Liver (tissue), 9 donors: ENCODE measurements around the gene RASA4B. TPM values are rescaled to one million over a fixed set of nuclear protein-coding genes. Genes with fewer than 3 reads are reported as not detected.

ENCODE experiments used
- DNase-seq: peaks from one replicate; pipeline ENCODE4 v3.0.0-alpha.2; 2017; ENCODE audit warnings: low spot score
- H3K27ac ChIP-seq, 2 donors: one replicate each; pipeline ENCODE4 v1.7.0; 2013; ENCODE audit warnings: inconsistent platforms in 2 of 2, low read length in 2 of 2, control low read depth in 1 of 2, low read depth in 1 of 2, mild to moderate bottlenecking in 1 of 2
- H3K27me3 ChIP-seq, 4 donors: one replicate each; pipeline versions ENCODE4 v1.6.1 to v1.7.0; 2013; ENCODE audit warnings: low read length in 3 of 4, inconsistent platforms in 1 of 4, mild to moderate bottlenecking in 1 of 4, moderate library complexity in 1 of 4; ENCODE audit not compliant: control insufficient read depth in 4 of 4, insufficient read depth in 4 of 4
- H3K36me3 ChIP-seq, 4 donors: one replicate each; pipeline versions ENCODE4 v1.6.1 to v1.7.0; 2013; ENCODE audit warnings: low read length in 3 of 4, mild to moderate bottlenecking in 3 of 4, low read depth in 1 of 4, moderate library complexity in 1 of 4; ENCODE audit not compliant: control insufficient read depth in 4 of 4, insufficient read depth in 3 of 4
- H3K4me1 ChIP-seq, 4 donors: one replicate each; pipeline versions ENCODE4 v1.6.1 to v1.7.0; 2013; ENCODE audit warnings: low read length in 3 of 4, mild to moderate bottlenecking in 3 of 4, moderate library complexity in 1 of 4; ENCODE audit not compliant: control insufficient read depth in 4 of 4, insufficient read depth in 4 of 4
- H3K4me3 ChIP-seq, 3 donors: one replicate each; pipeline versions ENCODE4 v1.6.1 to v1.7.0; 2013; ENCODE audit warnings: low read length in 3 of 3, control low read depth in 1 of 3, low read depth in 1 of 3, mild to moderate bottlenecking in 1 of 3
- H3K9ac ChIP-seq, 2 donors: one replicate each; pipeline ENCODE4 v1.7.0; 2013; ENCODE audit warnings: low read length in 2 of 2, mild to moderate bottlenecking in 2 of 2, moderate library complexity in 2 of 2, control low read depth in 1 of 2, low read depth in 1 of 2
- H3K9me3 ChIP-seq, 4 donors: one replicate each; pipeline versions ENCODE4 v1.6.1 to v1.7.0; 2013; ENCODE audit warnings: low read length in 3 of 4; ENCODE audit not compliant: control insufficient read depth in 4 of 4
- EGR1 ChIP-seq, 2 donors: IDR thresholded peaks; 2 replicates each; pipeline ENCODE4 v1.6.1; 2016 to 2018; ENCODE audit warnings: antibody characterized with exemption in 2 of 2, low read depth in 2 of 2
- HNF4G ChIP-seq: IDR thresholded peaks from 2 replicates; pipeline ENCODE4 v1.6.1; 2016; ENCODE audit warnings: antibody characterized with exemption
- NR2F2 ChIP-seq: IDR thresholded peaks from 2 replicates; pipeline ENCODE4 v1.6.1; 2016; ENCODE audit warnings: antibody characterized with exemption
- TAF1 ChIP-seq: conservative IDR thresholded peaks from 2 replicates; pipeline ENCODE4 v1.6.1; 2016; ENCODE audit warnings: antibody characterized with exemption, mild to moderate bottlenecking
- WGBS: extraction: QIAGEN DNeasy Blood & Tissue Kit; methylation state at CpG from one replicate; pipeline ENCODE4 v1.1.7; 2013; 5-methylcytosine and 5-hydroxymethylcytosine counted together
- polyA plus RNA-seq, 2 donors: library from polyadenylated mRNA; stranded (reverse) in 1 of 2; unstranded in 1 of 2; fragments of 200-250 nt in 1 of 2; fragments of >200 nt in 1 of 2; fragmentation: Nextera tagmentation in 1 of 2; extraction: Ambion mirVana in 1 of 2; gene quantifications; one replicate each; pipeline versions ENCODE4 v1.2.1 to v1.2.3, GENCODE V29; 2013 to 2015
- total RNA-seq, 2 donors: library from RNA; depleted of rRNA; stranded (reverse); fragments of >200 nt; gene quantifications; one replicate each; pipeline ENCODE4 v1.2.3, GENCODE V29; 2014
- TF ChIP-seq, protein P1 (sequence below): IDR thresholded peaks from 2 replicates; pipeline ENCODE4 v1.6.1; 2016; ENCODE audit warnings: antibody characterized with exemption
- TF ChIP-seq, protein P2 (sequence below): IDR thresholded peaks from 2 replicates; pipeline ENCODE4 v1.6.1; 2016; ENCODE audit warnings: antibody characterized with exemption, mild to moderate bottlenecking
- TF ChIP-seq, protein P3 (sequence below): IDR thresholded peaks from 2 replicates; pipeline ENCODE4 v1.6.1; 2016; ENCODE audit warnings: antibody characterized with exemption
- TF ChIP-seq, protein P4 (sequence below): IDR thresholded peaks from 2 replicates; pipeline ENCODE4 v1.6.1; 2016; ENCODE audit warnings: antibody characterized with exemption
- donor health status: healthy.
- donor health status: healthy.
- donor health status: healthy.
- donor health status: healthy.
- donor health status: healthy.

The RASA4B gene
- total and polyA plus RNA-seq, 4 donors, result 0.62 to 4.8 (median 0.74) TPM

DNA sequence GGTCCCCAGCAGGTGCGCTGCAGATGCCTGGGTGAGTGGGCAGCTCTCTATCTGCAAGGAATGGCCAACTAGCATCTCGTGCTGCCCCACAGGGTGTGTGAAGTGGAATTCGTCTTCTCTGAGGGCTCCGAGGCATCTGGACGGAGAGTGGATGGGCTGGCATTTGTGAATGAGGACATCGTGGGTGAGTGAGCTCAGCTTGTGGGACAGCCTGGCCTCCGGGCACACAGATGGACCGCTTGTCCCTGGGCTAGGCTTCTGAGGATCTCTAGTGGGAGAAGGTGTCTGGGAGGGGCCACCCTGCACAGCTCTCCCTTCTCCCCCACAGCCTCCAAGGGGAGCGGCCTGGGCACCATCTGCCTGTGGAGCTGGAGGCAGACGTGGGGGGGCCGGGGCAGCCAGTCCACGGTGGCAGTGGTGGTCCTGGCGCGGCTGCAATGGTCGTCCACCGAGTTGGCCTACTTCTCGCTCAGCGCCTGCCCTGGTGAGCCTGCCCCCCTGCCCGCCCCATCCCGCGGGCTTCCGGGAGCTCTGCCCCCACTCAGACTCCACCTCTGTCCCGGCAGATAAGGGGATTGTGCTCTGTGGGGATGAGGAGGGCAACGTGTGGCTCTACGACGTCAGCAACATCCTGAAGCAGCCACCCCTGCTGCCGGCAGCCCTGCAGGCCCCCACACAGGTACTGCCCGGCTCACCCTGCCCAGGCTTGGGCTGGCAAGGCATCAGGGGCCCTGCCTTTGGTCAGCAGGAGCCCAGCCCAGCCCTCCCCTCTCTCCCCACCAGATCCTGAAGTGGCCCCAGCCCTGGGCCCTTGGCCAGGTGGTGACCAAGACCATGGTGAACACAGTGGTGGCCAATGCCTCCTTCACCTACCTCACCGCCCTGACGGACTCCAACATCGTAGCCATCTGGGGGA, 45.2 kb downstream of the RASA4B start:
- Histone ChIP-seq H3K9me3 (no peaks in the 10 kb centered on the region), H3K4me3 (no peak overlapping the region), H3K27ac (no peak overlapping the region), H3K4me1 (peaks cover 8 to 44% (median 37%) of the 10 kb centered on the region in 4 donors), H3K27me3 (no peaks in the 10 kb centered on the region), H3K36me3 (peaks cover 2 to 16% (median 11%) of the 10 kb centered on the region in 4 donors), H3K9ac (no peak overlapping the region)
- TF ChIP-seq, protein P1, sequence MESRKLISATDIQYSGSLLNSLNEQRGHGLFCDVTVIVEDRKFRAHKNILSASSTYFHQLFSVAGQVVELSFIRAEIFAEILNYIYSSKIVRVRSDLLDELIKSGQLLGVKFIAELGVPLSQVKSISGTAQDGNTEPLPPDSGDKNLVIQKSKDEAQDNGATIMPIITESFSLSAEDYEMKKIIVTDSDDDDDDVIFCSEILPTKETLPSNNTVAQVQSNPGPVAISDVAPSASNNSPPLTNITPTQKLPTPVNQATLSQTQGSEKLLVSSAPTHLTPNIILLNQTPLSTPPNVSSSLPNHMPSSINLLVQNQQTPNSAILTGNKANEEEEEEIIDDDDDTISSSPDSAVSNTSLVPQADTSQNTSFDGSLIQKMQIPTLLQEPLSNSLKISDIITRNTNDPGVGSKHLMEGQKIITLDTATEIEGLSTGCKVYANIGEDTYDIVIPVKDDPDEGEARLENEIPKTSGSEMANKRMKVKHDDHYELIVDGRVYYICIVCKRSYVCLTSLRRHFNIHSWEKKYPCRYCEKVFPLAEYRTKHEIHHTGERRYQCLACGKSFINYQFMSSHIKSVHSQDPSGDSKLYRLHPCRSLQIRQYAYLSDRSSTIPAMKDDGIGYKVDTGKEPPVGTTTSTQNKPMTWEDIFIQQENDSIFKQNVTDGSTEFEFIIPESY, result no peak
- TF ChIP-seq EGR1 (IDR thresholded peaks at IDR 0.05; ENCODE audit: low read depth in 2 of 2) (no peak), TAF1 (no peak), HNF4G (no peak)
- TF ChIP-seq, protein P2, sequence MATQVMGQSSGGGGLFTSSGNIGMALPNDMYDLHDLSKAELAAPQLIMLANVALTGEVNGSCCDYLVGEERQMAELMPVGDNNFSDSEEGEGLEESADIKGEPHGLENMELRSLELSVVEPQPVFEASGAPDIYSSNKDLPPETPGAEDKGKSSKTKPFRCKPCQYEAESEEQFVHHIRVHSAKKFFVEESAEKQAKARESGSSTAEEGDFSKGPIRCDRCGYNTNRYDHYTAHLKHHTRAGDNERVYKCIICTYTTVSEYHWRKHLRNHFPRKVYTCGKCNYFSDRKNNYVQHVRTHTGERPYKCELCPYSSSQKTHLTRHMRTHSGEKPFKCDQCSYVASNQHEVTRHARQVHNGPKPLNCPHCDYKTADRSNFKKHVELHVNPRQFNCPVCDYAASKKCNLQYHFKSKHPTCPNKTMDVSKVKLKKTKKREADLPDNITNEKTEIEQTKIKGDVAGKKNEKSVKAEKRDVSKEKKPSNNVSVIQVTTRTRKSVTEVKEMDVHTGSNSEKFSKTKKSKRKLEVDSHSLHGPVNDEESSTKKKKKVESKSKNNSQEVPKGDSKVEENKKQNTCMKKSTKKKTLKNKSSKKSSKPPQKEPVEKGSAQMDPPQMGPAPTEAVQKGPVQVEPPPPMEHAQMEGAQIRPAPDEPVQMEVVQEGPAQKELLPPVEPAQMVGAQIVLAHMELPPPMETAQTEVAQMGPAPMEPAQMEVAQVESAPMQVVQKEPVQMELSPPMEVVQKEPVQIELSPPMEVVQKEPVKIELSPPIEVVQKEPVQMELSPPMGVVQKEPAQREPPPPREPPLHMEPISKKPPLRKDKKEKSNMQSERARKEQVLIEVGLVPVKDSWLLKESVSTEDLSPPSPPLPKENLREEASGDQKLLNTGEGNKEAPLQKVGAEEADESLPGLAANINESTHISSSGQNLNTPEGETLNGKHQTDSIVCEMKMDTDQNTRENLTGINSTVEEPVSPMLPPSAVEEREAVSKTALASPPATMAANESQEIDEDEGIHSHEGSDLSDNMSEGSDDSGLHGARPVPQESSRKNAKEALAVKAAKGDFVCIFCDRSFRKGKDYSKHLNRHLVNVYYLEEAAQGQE, result no peak
- TF ChIP-seq, protein P3, sequence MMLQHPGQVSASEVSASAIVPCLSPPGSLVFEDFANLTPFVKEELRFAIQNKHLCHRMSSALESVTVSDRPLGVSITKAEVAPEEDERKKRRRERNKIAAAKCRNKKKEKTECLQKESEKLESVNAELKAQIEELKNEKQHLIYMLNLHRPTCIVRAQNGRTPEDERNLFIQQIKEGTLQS, result no peak
- no peak for DNase-seq
- 84% methylated on average over 31 of the region's 31 CpGs for WGBS

DNA sequence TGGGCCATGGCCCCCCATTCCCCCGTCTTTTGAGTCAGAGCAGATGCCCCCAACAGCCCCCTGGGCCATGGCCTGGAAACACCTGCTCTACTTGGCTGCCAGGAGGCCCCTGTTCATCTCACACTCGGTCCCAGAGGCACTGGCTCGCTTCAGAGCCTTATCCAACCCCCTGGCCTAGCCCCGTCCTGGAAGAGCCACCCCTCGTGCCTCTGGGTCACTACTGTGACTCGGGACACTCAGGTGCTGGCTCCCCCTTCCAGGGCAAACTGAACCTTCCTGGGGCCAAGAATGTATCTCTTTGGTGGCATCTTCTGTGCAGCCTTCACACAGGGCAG, 45.8 kb downstream of the RASA4B start:
- Histone ChIP-seq H3K27me3 (no peaks in the 10 kb centered on the region), H3K27ac (peak overlapping the region in 1 of 2 donors; percentile 5), H3K4me3 (no peak overlapping the region), H3K4me1 (peaks cover 8 to 51% (median 40%) of the 10 kb centered on the region in 4 donors), H3K36me3 (peaks cover 2 to 16% (median 11%) of the 10 kb centered on the region in 4 donors), H3K9ac (no peak overlapping the region), H3K9me3 (no peaks in the 10 kb centered on the region)
- no peak for DNase-seq
- whole genome bisulfite sequencing, result 91% methylated on average over 6 of the region's 6 CpGs
- TF ChIP-seq HNF4G, result no peak
- TF ChIP-seq TAF1, result no peak
- TF ChIP-seq, protein P4, sequence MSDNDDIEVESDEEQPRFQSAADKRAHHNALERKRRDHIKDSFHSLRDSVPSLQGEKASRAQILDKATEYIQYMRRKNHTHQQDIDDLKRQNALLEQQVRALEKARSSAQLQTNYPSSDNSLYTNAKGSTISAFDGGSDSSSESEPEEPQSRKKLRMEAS, result no peak
- TF ChIP-seq NR2F2, result no peak
